GM04504 (cell line): Measurements from ENCODE around the gene GPC1.
A peak's percentile ranks its signal among the peaks of the same experiment; 100 is the strongest.
"Not testable (repeated sequence)": the region's sequence is repeated elsewhere in the genome, so short reads cannot be mapped to it uniquely, and the experiment has no call there.

Experiments used
- DNase-seq: peaks from one replicate; pipeline ENCODE4 v3.0.0-alpha.2; 2012; ENCODE audit warnings: low read depth

GPC1 gene

GRCh38 chr2:240467659-240468302, 32.3 kb downstream of the GPC1 start:
- no peak for DNase-seq

GRCh38 chr2:240468303-240469238, 33.1 kb downstream of the GPC1 start:
- no peak for DNase-seq

GRCh38 chr2:240469239-240469636, 33.8 kb downstream of the GPC1 start:
- no peak for DNase-seq

GRCh38 chr2:240469740-240470139, 34.3 kb downstream of the GPC1 start:
- no peak for DNase-seq

GRCh38 chr2:240472078-240472790, 36.8 kb downstream of the GPC1 start:
- DNase-seq = no peak

GRCh38 chr2:240473211-240473610, 37.7 kb downstream of the GPC1 start:
- no peak for DNase-seq

GRCh38 chr2:240477916-240478315, 42.5 kb downstream of the GPC1 start:
- no peak for DNase-seq

- no peak for DNase-seq
Observed at GRCh38 chr2:240478346-240479110, 43.1 kb downstream of the GPC1 start.

GRCh38 chr2:240479111-240479501, 43.6 kb downstream of the GPC1 start:
- DNase-seq = no peak

- DNase-seq = no peak
Observed at GRCh38 chr2:240480834-240481623, 45.6 kb downstream of the GPC1 start.

- no peak for DNase-seq
Observed at GRCh38 chr2:240481720-240482119, 46.3 kb downstream of the GPC1 start.

GRCh38 chr2:240482141-240482540, 46.7 kb downstream of the GPC1 start:
- no peak for DNase-seq

GRCh38 chr2:240491483-240491882, 56.0 kb downstream of the GPC1 start:
- DNase-seq = no peak

- DNase-seq = no peak
Observed at GRCh38 chr2:240494194-240494793, 58.8 kb downstream of the GPC1 start.

- not testable (repeated sequence) for DNase-seq
Observed at GRCh38 chr2:240494942-240495341, 59.5 kb downstream of the GPC1 start.

GRCh38 chr2:240497082-240497481, 61.6 kb downstream of the GPC1 start:
- peak; percentile 9 for DNase-seq

- DNase-seq = no peak
Observed at GRCh38 chr2:240498171-240498957, 62.9 kb downstream of the GPC1 start.

GRCh38 chr2:240498958-240499260, 63.4 kb downstream of the GPC1 start:
- no peak for DNase-seq

GRCh38 chr2:240499309-240500301, 64.1 kb downstream of the GPC1 start:
- DNase-seq = no peak
